ENCODE results near the gene DBP.

The DBP gene

GRCh38 chr19:48606463-48607358 is 30.5 kb downstream of the DBP start, which contains the start of gene SPACA4:
SPACA4 (plus strand) TSS chr19:48606742; CDS start chr19:48606979, 237 bp downstream.
- DNase-seq: no peak

- no peak for DNase-seq
Measured at GRCh38 chr19:48603850-48604249, 33.3 kb downstream of the DBP start.

- DNase-seq: no peak
Measured at GRCh38 chr19:48603449-48603848, 33.7 kb downstream of the DBP start.

GRCh38 chr19:48603001-48603400 is 34.2 kb downstream of the DBP start:
- no peak for DNase-seq

- DNase-seq: no peak
Measured at GRCh38 chr19:48600679-48601417, 36.3 kb downstream of the DBP start.

- no peak for DNase-seq
Measured at GRCh38 chr19:48598996-48599700, 38.0 kb downstream of the DBP start.

- DNase-seq: no peak
Measured at GRCh38 chr19:48596679-48597465, 40.3 kb downstream of the DBP start.

GRCh38 chr19:48596237-48596636 is 40.9 kb downstream of the DBP start:
- no peak for DNase-seq

- DNase-seq: no peak
Measured at GRCh38 chr19:48595833-48596232, 41.3 kb downstream of the DBP start.

- no peak for DNase-seq
Measured at GRCh38 chr19:48595171-48595570, 42.0 kb downstream of the DBP start.

GRCh38 chr19:48591021-48591420 is 46.2 kb downstream of the DBP start:
- no peak for DNase-seq

- DNase-seq: peak; percentile 94
Measured at GRCh38 chr19:48588670-48589401, 48.3 kb downstream of the DBP start.

GRCh38 chr19:48587387-48587786 is 49.8 kb downstream of the DBP start:
- DNase-seq: no peak

- no peak for DNase-seq
Measured at GRCh38 chr19:48582168-48582567, 55.0 kb downstream of the DBP start.

Measured in activated CD4-positive, CD25-positive, alpha-beta regulatory T cell treated with anti-CD3 and anti-CD28 coated beads, Interleukin-2, amount 50 U/mL, for 72 hours (primary cell).